Measurements from ENCODE around the gene GPR153. TPM values are rescaled to one million over a fixed set of nuclear protein-coding genes. Genes with fewer than 3 reads are reported as not detected.
"Not testable (repeated sequence)": the region's sequence is repeated elsewhere in the genome, so short reads cannot be mapped to it uniquely, and the experiment has no call there.

GPR153 gene
- total RNA-seq, 1 experiment from 2014 or later = 3.2 TPM

DNA sequence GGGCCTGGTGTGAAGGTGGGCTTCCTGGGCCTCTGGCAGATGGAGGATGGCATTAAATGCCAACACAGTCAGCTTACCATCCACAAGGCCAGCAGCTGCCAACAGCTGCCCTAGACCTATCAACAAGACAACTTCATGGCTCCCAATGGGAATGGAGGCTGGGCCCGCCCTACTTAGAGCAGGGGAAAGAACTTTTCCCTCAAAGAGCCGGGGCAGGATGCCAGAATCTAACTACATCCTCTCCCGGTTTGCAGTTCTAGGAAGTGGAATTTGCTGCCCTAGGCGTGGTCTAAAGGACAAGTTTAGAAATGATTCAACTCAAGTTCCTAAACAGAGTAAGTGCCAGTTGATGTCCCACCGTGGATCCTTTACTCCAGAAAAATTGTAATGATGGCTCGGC, 38.3 kb downstream of the GPR153 start:
- H3K36me3 ChIP-seq (ENCODE audit: control insufficient read depth, insufficient read depth, low read length) = no peaks in the 10 kb centered on the region
- Mint-ChIP-seq H3K4me3 (ENCODE audit: unreplicated experiment) (no peak overlapping the region), H3K36me3 (ENCODE audit: insufficient read depth, unreplicated experiment) (peaks cover 63% of the 10 kb centered on the region), H3K27me3 (ENCODE audit: insufficient read depth, unreplicated experiment) (no peaks in the 10 kb centered on the region), H3K9me3 (ENCODE audit: unreplicated experiment) (no peaks in the 10 kb centered on the region), H3K27ac (ENCODE audit: unreplicated experiment) (no peak overlapping the region), H3K4me1 (ENCODE audit: low read depth, unreplicated experiment) (no peaks in the 10 kb centered on the region)
- peaks cover 34% of the 10 kb centered on the region for H3K4me1 ChIP-seq
- BruUV-seq (replicated peaks) = no TSS peak
- no peak overlapping the region for H3K4me3 ChIP-seq (ENCODE audit: low read depth, low read length)
- no peak for DNase-seq
- no peaks in the 10 kb centered on the region for H3K9me3 ChIP-seq
- CTCF ChIA-PET = no interaction called here
- H3K27me3 ChIP-seq (replicated peaks; ENCODE audit: control insufficient read depth, insufficient read depth, low read length) = no peaks in the 10 kb centered on the region
- POLR2A ChIA-PET = no interaction called here
- intact Hi-C loops (cut with micrococcal nuclease; ENCODE audit: unreplicated experiment) = no loop called here
- TF ChIP-seq, protein P1, sequence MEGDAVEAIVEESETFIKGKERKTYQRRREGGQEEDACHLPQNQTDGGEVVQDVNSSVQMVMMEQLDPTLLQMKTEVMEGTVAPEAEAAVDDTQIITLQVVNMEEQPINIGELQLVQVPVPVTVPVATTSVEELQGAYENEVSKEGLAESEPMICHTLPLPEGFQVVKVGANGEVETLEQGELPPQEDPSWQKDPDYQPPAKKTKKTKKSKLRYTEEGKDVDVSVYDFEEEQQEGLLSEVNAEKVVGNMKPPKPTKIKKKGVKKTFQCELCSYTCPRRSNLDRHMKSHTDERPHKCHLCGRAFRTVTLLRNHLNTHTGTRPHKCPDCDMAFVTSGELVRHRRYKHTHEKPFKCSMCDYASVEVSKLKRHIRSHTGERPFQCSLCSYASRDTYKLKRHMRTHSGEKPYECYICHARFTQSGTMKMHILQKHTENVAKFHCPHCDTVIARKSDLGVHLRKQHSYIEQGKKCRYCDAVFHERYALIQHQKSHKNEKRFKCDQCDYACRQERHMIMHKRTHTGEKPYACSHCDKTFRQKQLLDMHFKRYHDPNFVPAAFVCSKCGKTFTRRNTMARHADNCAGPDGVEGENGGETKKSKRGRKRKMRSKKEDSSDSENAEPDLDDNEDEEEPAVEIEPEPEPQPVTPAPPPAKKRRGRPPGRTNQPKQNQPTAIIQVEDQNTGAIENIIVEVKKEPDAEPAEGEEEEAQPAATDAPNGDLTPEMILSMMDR (IDR thresholded peaks at IDR 0.05; ENCODE audit: insufficient read depth in 1 of 2, low read depth in 1 of 2, low read length in 1 of 2, severe bottlenecking in 1 of 2, unreplicated experiment in 1 of 2) = no peak

DNA sequence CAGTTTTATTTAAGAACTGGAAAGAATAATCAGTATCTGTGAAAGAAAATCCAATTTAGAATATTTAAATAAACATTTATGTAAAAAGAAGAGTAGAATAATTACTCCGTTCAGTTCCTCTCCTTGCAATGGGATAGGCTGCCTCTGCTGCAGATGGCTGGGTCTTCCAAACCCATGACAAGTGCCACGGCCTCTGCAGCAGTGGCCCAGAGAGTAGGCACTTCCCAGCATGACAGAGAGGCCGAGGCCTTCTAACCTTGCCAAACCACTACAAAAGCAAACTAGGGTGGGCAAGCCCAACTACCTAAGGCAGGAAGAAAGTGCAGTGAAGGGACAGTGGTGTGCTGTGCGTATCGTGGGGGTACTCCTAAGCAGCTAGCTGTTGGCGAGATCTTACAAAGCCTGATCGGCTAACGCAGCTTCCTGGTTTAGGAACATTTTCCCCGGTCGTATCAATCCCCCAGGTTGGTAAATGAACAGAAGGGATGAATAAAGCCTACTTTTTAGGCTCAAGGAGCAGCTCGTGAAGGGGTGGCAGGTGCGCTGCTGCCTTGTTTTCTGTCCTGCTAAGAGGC, 39.6 kb downstream of the GPR153 start:
- Mint-ChIP-seq H3K27ac (ENCODE audit: unreplicated experiment) (no peak overlapping the region), H3K4me1 (ENCODE audit: low read depth, unreplicated experiment) (no peaks in the 10 kb centered on the region), H3K4me3 (ENCODE audit: unreplicated experiment) (no peak overlapping the region), H3K36me3 (ENCODE audit: insufficient read depth, unreplicated experiment) (peaks cover 50% of the 10 kb centered on the region), H3K9me3 (ENCODE audit: unreplicated experiment) (no peaks in the 10 kb centered on the region), H3K27me3 (ENCODE audit: insufficient read depth, unreplicated experiment) (no peaks in the 10 kb centered on the region)
- no peaks in the 10 kb centered on the region for H3K36me3 ChIP-seq (ENCODE audit: control insufficient read depth, insufficient read depth, low read length)
- DNase-seq = no peak
- intact Hi-C loops (cut with micrococcal nuclease; ENCODE audit: unreplicated experiment) = no loop called here
- POLR2A ChIA-PET = no interaction called here
- no peak overlapping the region for H3K4me3 ChIP-seq (ENCODE audit: low read depth, low read length)
- no peaks in the 10 kb centered on the region for H3K27me3 ChIP-seq (replicated peaks; ENCODE audit: control insufficient read depth, insufficient read depth, low read length)
- H3K9me3 ChIP-seq = no peaks in the 10 kb centered on the region
- peaks cover 34% of the 10 kb centered on the region for H3K4me1 ChIP-seq
- CTCF ChIA-PET = no interaction called here
- TF ChIP-seq, protein P1 (IDR thresholded peaks at IDR 0.05; ENCODE audit: insufficient read depth in 1 of 2, low read depth in 1 of 2, low read length in 1 of 2, severe bottlenecking in 1 of 2, unreplicated experiment in 1 of 2) = no peak
- BruUV-seq (replicated peaks) = TSS peak; percentile 26

DNA sequence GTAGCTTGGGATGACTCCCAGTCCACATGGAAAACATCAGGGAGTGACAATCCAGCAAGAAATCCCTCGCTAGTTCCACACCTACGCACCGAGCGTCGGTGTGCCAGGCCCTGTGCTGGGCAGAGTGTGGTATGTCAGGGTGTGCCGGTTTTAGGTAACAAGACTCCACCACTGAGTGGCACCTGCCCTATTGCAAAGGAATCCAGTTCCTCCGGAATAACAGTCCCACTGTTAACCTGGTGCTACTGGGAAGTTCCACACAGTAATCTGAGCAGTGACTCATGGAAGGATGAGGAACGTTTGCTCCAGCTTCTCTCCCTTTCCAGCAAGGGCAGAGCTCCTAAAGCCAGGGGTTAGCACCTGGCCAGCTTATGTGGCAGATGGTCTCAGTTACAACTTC, 40.7 kb downstream of the GPR153 start:
- Mint-ChIP-seq H3K36me3 (ENCODE audit: insufficient read depth, unreplicated experiment) (peaks cover 39% of the 10 kb centered on the region), H3K4me1 (ENCODE audit: low read depth, unreplicated experiment) (no peaks in the 10 kb centered on the region), H3K9me3 (ENCODE audit: unreplicated experiment) (no peaks in the 10 kb centered on the region), H3K27me3 (ENCODE audit: insufficient read depth, unreplicated experiment) (no peaks in the 10 kb centered on the region), H3K27ac (ENCODE audit: unreplicated experiment) (no peak overlapping the region), H3K4me3 (ENCODE audit: unreplicated experiment) (no peak overlapping the region)
- BruUV-seq (replicated peaks) = no TSS peak
- TF ChIP-seq, protein P1 (IDR thresholded peaks at IDR 0.05; ENCODE audit: insufficient read depth in 1 of 2, low read depth in 1 of 2, low read length in 1 of 2, severe bottlenecking in 1 of 2, unreplicated experiment in 1 of 2) = no peak
- H3K27me3 ChIP-seq (replicated peaks; ENCODE audit: control insufficient read depth, insufficient read depth, low read length) = no peaks in the 10 kb centered on the region
- H3K36me3 ChIP-seq (ENCODE audit: control insufficient read depth, insufficient read depth, low read length) = no peaks in the 10 kb centered on the region
- no peak for DNase-seq
- intact Hi-C loops (cut with micrococcal nuclease; ENCODE audit: unreplicated experiment) = no loop called here
- no peaks in the 10 kb centered on the region for H3K9me3 ChIP-seq
- ChIA-PET CTCF (no interaction called here), POLR2A (no interaction called here)
- peaks cover 25% of the 10 kb centered on the region for H3K4me1 ChIP-seq
- no peak overlapping the region for H3K4me3 ChIP-seq (ENCODE audit: low read depth, low read length)

DNA sequence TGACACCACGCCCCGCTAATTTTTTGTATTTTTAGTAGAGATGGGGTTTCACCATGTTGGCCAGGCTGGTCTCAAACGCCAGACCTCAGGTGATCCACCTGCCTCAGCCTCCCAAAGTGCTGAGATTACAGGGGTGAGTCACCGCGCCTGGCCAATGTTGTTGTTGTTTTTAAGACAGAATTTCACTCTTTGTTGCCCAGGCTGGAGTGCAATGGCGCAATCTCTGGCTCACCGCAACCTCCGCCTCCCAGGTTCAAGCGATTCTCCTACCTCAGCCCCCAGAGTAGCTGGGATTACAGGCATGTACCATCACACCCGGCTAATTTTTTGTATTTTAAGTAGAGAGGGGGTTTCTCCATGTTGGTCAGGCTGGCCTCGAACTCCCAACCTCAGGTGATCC, 41.3 kb downstream of the GPR153 start:
- H3K27me3 ChIP-seq (replicated peaks; ENCODE audit: control insufficient read depth, insufficient read depth, low read length); H3K9me3 ChIP-seq; POLR2A ChIA-PET; CTCF ChIA-PET; H3K4me3 ChIP-seq (ENCODE audit: low read depth, low read length); H3K9me3 Mint-ChIP-seq (ENCODE audit: unreplicated experiment); H3K4me3 Mint-ChIP-seq (ENCODE audit: unreplicated experiment); intact Hi-C loops (cut with micrococcal nuclease; ENCODE audit: unreplicated experiment); H3K36me3 ChIP-seq (ENCODE audit: control insufficient read depth, insufficient read depth, low read length); BruUV-seq (replicated peaks); H3K27ac Mint-ChIP-seq (ENCODE audit: unreplicated experiment); H3K4me1 Mint-ChIP-seq (ENCODE audit: low read depth, unreplicated experiment); DNase-seq; H3K27me3 Mint-ChIP-seq (ENCODE audit: insufficient read depth, unreplicated experiment): not testable (repeated sequence)
- peaks cover 19% of the 10 kb centered on the region for H3K4me1 ChIP-seq
- peaks cover 33% of the 10 kb centered on the region for H3K36me3 Mint-ChIP-seq (ENCODE audit: insufficient read depth, unreplicated experiment)

All from Caco-2 (cell line).